WTC11 (cell line): ENCODE measurements around the gene PTGER2. TPM values are rescaled to one million over a fixed set of nuclear protein-coding genes. Genes with fewer than 3 reads are reported as not detected.

Experiments used
- ATAC-seq: fragments of 200-7000 bp; cut with Tn5 transposase; 2 replicates; pipeline ENCODE4 v1.10.0; 2021; ENCODE audit warnings: mild to moderate bottlenecking, moderate library complexity
- CTCF ChIA-PET: fragments of 300-600 bp; sonication (Branson Sonifier 250); formaldehyde crosslinking; loops from one replicate; lab custom pipeline; 2021; ENCODE audit warnings: antibody characterized with exemption; lab: Charles Lee
- POLR2A ChIA-PET: fragments of 350-600 bp; sonication (Branson Sonifier 250); formaldehyde crosslinking; loops from one replicate; lab custom pipeline; 2021; ENCODE audit warnings: antibody characterized with exemption; lab: Charles Lee
- DNase-seq: peaks from one replicate; pipeline ENCODE4 v3.0.0; 2021; ENCODE audit warnings: low spot score
- H3K27ac Mint-ChIP-seq: 2 replicates; pipeline ENCODE4 v1.8.0; 2021; ENCODE audit warnings: mixed read lengths
- H3K27me3 Mint-ChIP-seq: 2 replicates; pipeline ENCODE4 v1.8.0; 2021; ENCODE audit warnings: low read depth, mild to moderate bottlenecking, moderate library complexity, mixed read lengths
- H3K36me3 Mint-ChIP-seq: 2 replicates; pipeline ENCODE4 v1.8.0; 2021; ENCODE audit warnings: mixed read lengths
- H3K4me1 Mint-ChIP-seq: 2 replicates; pipeline ENCODE4 v1.8.0; 2022; ENCODE audit warnings: mixed read lengths
- H3K4me3 Mint-ChIP-seq: 2 replicates; pipeline ENCODE4 v1.8.0; 2021; ENCODE audit warnings: mild to moderate bottlenecking, moderate library complexity, mixed read lengths
- H3K9me3 Mint-ChIP-seq: 2 replicates; pipeline ENCODE4 v1.8.0; 2021; ENCODE audit warnings: mixed read lengths
- JAZF1 ChIP-seq: fragments of 250-450 bp; sonication (Bioruptor Pico); IDR thresholded peaks from 2 replicates; pipeline ENCODE4 v1.9.0; 2021; ENCODE audit warnings: moderate library complexity, mild to moderate bottlenecking, inconsistent platforms
- NFE2L1 ChIP-seq: sonication (generic); formaldehyde crosslinking; IDR thresholded peaks from 2 replicates; pipeline ENCODE4 v1.8.1; 2023; ENCODE audit warnings: missing genetic modification reagents
- NR3C1 ChIP-seq: sonication (generic); formaldehyde crosslinking; conservative IDR thresholded peaks from 2 replicates; pipeline ENCODE4 v1.8.1; 2023; ENCODE audit warnings: low read depth, mild to moderate bottlenecking, missing genetic modification reagents
- SMAD3 ChIP-seq: sonication (generic); formaldehyde crosslinking; IDR thresholded peaks from 2 replicates; pipeline ENCODE4 v1.8.0; 2022; ENCODE audit warnings: missing genetic modification reagents, mild to moderate bottlenecking, borderline replicate concordance
- SP1 ChIP-seq: sonication (generic); formaldehyde crosslinking; conservative IDR thresholded peaks from 2 replicates; pipeline ENCODE4 v1.8.1; 2022; ENCODE audit warnings: missing genetic modification reagents
- ZNF219 ChIP-seq: sonication (generic); formaldehyde crosslinking; IDR thresholded peaks from 2 replicates; pipeline ENCODE4 v1.8.0; 2023; ENCODE audit warnings: missing genetic modification reagents, mild to moderate bottlenecking, borderline replicate concordance
- ZNF232 ChIP-seq: sonication (generic); formaldehyde crosslinking; IDR thresholded peaks from 2 replicates; pipeline ENCODE4 v1.8.0; 2022; ENCODE audit warnings: mild to moderate bottlenecking, missing genetic modification reagents
- ZNF317 ChIP-seq: sonication (generic); formaldehyde crosslinking; IDR thresholded peaks from 2 replicates; pipeline ENCODE4 v1.8.1; 2023; ENCODE audit warnings: low read depth, mild to moderate bottlenecking, moderate library complexity, missing genetic modification reagents, borderline replicate concordance
- ZNF671 ChIP-seq: fragments of 250-450 bp; sonication (Bioruptor Pico); IDR thresholded peaks from 2 replicates; pipeline ENCODE4 v1.8.0; 2021; ENCODE audit warnings: mild to moderate bottlenecking
- total RNA-seq: library from RNA; stranded (reverse); gene quantifications from 3 replicates; pipeline ENCODE4 v1.2.3, GENCODE V29; 2021
- TF ChIP-seq, protein P1 (sequence below): sonication (generic); formaldehyde crosslinking; IDR thresholded peaks from 2 replicates; pipeline ENCODE4 v1.8.1; 2022; ENCODE audit warnings: low read depth, mild to moderate bottlenecking, moderate library complexity, missing genetic modification reagents, borderline replicate concordance
- TF ChIP-seq, protein P2 (sequence below): fragments of 250-450 bp; sonication (Bioruptor Pico); IDR thresholded peaks from 2 replicates; pipeline ENCODE4 v1.9.0; 2021; ENCODE audit warnings: mild to moderate bottlenecking
- TF ChIP-seq, protein P3 (sequence below): sonication (generic); formaldehyde crosslinking; IDR thresholded peaks from 2 replicates; pipeline ENCODE4 v1.8.1; 2022; ENCODE audit warnings: missing genetic modification reagents, borderline replicate concordance
- TF ChIP-seq, protein P4 (sequence below): sonication (generic); formaldehyde crosslinking; IDR thresholded peaks from 2 replicates; pipeline ENCODE4 v1.8.1; 2023; ENCODE audit warnings: mild to moderate bottlenecking, missing genetic modification reagents, moderate library complexity
- TF ChIP-seq, protein P5 (sequence below): sonication (generic); formaldehyde crosslinking; IDR thresholded peaks from 2 replicates; pipeline ENCODE4 v1.8.0; 2023; ENCODE audit warnings: mild to moderate bottlenecking, missing genetic modification reagents
- TF ChIP-seq, protein P6 (sequence below): fragments of 250-450 bp; sonication (Bioruptor Pico); IDR thresholded peaks from 2 replicates; pipeline ENCODE4 v1.8.0; 2021; ENCODE audit warnings: mild to moderate bottlenecking
- TF ChIP-seq, protein P7 (sequence below): sonication (generic); formaldehyde crosslinking; IDR thresholded peaks from 2 replicates; pipeline ENCODE4 v1.8.1; 2023; ENCODE audit warnings: mild to moderate bottlenecking, moderate library complexity, missing genetic modification reagents
- TF ChIP-seq, protein P8 (sequence below): sonication (generic); formaldehyde crosslinking; IDR thresholded peaks from 2 replicates; pipeline ENCODE4 v1.8.1; 2023; ENCODE audit warnings: mild to moderate bottlenecking, missing genetic modification reagents, borderline replicate concordance

PTGER2 gene
- total RNA-seq, 1 experiment from 2014 or later = 0.92 TPM

DNA sequence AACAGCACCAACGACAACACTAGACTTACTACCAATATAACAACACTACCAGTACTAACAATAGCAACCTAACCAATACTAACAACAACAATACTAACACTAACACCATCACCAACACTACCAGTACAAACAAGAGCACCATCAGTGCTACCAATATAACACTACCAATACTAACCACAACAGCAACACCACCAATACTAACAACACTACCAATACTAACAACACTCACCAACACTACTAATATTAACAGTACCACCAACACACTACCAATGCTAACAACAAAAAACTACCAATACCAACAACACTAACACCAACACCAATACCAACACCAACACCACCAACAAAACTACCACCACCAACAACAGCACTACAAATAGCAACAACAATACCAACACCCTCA, 25.1 kb downstream of the PTGER2 start:
- Mint-ChIP-seq H3K4me1 (peaks cover 7% of the 10 kb centered on the region), H3K4me3 (no peak overlapping the region), H3K27me3 (no peaks in the 10 kb centered on the region), H3K36me3 (no peaks in the 10 kb centered on the region), H3K9me3 (peaks cover 3% of the 10 kb centered on the region), H3K27ac (no peak overlapping the region)
- DNase-seq = no peak
- ATAC-seq = no peak
- POLR2A ChIA-PET = no interaction called here
- TF ChIP-seq, protein P1, sequence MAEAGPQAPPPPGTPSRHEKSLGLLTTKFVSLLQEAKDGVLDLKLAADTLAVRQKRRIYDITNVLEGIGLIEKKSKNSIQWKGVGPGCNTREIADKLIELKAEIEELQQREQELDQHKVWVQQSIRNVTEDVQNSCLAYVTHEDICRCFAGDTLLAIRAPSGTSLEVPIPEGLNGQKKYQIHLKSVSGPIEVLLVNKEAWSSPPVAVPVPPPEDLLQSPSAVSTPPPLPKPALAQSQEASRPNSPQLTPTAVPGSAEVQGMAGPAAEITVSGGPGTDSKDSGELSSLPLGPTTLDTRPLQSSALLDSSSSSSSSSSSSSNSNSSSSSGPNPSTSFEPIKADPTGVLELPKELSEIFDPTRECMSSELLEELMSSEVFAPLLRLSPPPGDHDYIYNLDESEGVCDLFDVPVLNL (CRISPR knock-in tag) = no peak
- TF ChIP-seq ZNF232 (CRISPR knock-in tag) (no peak), SMAD3 (CRISPR knock-in tag) (no peak)
- CTCF ChIA-PET = no interaction called here

DNA sequence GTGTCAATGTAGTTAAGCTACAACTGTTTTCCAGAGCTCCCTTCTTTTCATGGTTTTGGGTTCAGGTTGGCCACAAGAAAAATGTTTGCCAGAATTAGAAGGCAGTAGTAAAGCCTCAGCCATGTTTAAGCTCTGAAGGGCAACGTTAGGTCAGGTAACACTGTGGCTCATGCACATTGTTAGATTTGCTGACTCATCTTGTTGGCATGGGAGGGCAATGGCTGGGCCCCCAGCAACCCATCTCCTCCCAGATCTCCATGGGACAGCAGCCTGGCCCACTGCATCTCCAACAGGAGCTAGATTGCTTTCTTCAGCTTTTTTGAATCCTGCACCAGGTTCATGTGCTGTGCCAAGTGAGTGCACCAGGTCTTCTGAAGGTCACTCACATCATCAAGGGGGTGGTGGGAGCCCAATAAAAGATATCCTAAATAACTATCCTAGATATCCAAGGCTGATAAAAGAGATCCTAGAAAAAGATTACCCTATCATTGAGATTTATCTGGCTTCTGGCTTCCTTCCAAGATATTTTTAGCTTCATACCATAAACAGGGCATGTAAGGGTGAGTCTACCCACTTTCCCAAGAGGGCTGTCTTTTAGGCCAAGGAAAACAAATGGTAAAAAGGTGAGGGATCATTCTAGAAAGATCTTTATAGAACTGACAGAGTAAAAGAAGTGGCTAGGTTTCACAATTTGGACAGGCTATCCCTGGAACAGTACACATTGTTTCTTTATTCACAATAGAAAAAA, 28.9 kb downstream of the PTGER2 start:
- ATAC-seq (no peak), DNase-seq (no peak)
- ChIA-PET CTCF (no interaction called here), POLR2A (no interaction called here)
- Mint-ChIP-seq H3K27me3 (no peaks in the 10 kb centered on the region), H3K4me1 (peaks cover 5% of the 10 kb centered on the region), H3K27ac (no peak overlapping the region), H3K4me3 (no peak overlapping the region), H3K9me3 (peaks cover 18% of the 10 kb centered on the region), H3K36me3 (no peaks in the 10 kb centered on the region)
- no peak for TF ChIP-seq NR3C1 (CRISPR knock-in tag)
- TF ChIP-seq, protein P2, sequence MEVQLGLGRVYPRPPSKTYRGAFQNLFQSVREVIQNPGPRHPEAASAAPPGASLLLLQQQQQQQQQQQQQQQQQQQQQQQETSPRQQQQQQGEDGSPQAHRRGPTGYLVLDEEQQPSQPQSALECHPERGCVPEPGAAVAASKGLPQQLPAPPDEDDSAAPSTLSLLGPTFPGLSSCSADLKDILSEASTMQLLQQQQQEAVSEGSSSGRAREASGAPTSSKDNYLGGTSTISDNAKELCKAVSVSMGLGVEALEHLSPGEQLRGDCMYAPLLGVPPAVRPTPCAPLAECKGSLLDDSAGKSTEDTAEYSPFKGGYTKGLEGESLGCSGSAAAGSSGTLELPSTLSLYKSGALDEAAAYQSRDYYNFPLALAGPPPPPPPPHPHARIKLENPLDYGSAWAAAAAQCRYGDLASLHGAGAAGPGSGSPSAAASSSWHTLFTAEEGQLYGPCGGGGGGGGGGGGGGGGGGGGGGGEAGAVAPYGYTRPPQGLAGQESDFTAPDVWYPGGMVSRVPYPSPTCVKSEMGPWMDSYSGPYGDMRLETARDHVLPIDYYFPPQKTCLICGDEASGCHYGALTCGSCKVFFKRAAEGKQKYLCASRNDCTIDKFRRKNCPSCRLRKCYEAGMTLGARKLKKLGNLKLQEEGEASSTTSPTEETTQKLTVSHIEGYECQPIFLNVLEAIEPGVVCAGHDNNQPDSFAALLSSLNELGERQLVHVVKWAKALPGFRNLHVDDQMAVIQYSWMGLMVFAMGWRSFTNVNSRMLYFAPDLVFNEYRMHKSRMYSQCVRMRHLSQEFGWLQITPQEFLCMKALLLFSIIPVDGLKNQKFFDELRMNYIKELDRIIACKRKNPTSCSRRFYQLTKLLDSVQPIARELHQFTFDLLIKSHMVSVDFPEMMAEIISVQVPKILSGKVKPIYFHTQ (CRISPR knock-in tag) = no peak
- no peak for TF ChIP-seq NFE2L1
- TF ChIP-seq SP1 (CRISPR knock-in tag) = no peak
- TF ChIP-seq, protein P3, sequence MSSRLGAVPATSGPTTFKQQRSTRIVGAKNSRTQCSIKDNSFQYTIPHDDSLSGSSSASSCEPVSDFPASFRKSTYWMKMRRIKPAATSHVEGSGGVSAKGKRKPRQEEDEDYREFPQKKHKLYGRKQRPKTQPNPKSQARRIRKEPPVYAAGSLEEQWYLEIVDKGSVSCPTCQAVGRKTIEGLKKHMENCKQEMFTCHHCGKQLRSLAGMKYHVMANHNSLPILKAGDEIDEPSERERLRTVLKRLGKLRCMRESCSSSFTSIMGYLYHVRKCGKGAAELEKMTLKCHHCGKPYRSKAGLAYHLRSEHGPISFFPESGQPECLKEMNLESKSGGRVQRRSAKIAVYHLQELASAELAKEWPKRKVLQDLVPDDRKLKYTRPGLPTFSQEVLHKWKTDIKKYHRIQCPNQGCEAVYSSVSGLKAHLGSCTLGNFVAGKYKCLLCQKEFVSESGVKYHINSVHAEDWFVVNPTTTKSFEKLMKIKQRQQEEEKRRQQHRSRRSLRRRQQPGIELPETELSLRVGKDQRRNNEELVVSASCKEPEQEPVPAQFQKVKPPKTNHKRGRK (CRISPR knock-in tag) = no peak
- TF ChIP-seq, protein P4, sequence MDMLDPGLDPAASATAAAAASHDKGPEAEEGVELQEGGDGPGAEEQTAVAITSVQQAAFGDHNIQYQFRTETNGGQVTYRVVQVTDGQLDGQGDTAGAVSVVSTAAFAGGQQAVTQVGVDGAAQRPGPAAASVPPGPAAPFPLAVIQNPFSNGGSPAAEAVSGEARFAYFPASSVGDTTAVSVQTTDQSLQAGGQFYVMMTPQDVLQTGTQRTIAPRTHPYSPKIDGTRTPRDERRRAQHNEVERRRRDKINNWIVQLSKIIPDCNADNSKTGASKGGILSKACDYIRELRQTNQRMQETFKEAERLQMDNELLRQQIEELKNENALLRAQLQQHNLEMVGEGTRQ = no peak
- no peak for TF ChIP-seq JAZF1 (CRISPR knock-in tag)
- TF ChIP-seq, protein P5, sequence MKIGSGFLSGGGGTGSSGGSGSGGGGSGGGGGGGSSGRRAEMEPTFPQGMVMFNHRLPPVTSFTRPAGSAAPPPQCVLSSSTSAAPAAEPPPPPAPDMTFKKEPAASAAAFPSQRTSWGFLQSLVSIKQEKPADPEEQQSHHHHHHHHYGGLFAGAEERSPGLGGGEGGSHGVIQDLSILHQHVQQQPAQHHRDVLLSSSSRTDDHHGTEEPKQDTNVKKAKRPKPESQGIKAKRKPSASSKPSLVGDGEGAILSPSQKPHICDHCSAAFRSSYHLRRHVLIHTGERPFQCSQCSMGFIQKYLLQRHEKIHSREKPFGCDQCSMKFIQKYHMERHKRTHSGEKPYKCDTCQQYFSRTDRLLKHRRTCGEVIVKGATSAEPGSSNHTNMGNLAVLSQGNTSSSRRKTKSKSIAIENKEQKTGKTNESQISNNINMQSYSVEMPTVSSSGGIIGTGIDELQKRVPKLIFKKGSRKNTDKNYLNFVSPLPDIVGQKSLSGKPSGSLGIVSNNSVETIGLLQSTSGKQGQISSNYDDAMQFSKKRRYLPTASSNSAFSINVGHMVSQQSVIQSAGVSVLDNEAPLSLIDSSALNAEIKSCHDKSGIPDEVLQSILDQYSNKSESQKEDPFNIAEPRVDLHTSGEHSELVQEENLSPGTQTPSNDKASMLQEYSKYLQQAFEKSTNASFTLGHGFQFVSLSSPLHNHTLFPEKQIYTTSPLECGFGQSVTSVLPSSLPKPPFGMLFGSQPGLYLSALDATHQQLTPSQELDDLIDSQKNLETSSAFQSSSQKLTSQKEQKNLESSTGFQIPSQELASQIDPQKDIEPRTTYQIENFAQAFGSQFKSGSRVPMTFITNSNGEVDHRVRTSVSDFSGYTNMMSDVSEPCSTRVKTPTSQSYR (CRISPR knock-in tag) = no peak
- no peak for TF ChIP-seq ZNF219
- TF ChIP-seq, protein P6, sequence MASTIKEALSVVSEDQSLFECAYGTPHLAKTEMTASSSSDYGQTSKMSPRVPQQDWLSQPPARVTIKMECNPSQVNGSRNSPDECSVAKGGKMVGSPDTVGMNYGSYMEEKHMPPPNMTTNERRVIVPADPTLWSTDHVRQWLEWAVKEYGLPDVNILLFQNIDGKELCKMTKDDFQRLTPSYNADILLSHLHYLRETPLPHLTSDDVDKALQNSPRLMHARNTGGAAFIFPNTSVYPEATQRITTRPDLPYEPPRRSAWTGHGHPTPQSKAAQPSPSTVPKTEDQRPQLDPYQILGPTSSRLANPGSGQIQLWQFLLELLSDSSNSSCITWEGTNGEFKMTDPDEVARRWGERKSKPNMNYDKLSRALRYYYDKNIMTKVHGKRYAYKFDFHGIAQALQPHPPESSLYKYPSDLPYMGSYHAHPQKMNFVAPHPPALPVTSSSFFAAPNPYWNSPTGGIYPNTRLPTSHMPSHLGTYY = no peak
- TF ChIP-seq, protein P7, sequence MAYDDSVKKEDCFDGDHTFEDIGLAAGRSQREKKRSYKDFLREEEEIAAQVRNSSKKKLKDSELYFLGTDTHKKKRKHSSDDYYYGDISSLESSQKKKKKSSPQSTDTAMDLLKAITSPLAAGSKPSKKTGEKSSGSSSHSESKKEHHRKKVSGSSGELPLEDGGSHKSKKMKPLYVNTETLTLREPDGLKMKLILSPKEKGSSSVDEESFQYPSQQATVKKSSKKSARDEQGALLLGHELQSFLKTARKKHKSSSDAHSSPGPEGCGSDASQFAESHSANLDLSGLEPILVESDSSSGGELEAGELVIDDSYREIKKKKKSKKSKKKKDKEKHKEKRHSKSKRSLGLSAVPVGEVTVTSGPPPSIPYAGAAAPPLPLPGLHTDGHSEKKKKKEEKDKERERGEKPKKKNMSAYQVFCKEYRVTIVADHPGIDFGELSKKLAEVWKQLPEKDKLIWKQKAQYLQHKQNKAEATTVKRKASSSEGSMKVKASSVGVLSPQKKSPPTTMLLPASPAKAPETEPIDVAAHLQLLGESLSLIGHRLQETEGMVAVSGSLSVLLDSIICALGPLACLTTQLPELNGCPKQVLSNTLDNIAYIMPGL (CRISPR knock-in tag) = no peak
- TF ChIP-seq ZNF317 = no peak
- TF ChIP-seq ZNF671 = no peak
- TF ChIP-seq, protein P8, sequence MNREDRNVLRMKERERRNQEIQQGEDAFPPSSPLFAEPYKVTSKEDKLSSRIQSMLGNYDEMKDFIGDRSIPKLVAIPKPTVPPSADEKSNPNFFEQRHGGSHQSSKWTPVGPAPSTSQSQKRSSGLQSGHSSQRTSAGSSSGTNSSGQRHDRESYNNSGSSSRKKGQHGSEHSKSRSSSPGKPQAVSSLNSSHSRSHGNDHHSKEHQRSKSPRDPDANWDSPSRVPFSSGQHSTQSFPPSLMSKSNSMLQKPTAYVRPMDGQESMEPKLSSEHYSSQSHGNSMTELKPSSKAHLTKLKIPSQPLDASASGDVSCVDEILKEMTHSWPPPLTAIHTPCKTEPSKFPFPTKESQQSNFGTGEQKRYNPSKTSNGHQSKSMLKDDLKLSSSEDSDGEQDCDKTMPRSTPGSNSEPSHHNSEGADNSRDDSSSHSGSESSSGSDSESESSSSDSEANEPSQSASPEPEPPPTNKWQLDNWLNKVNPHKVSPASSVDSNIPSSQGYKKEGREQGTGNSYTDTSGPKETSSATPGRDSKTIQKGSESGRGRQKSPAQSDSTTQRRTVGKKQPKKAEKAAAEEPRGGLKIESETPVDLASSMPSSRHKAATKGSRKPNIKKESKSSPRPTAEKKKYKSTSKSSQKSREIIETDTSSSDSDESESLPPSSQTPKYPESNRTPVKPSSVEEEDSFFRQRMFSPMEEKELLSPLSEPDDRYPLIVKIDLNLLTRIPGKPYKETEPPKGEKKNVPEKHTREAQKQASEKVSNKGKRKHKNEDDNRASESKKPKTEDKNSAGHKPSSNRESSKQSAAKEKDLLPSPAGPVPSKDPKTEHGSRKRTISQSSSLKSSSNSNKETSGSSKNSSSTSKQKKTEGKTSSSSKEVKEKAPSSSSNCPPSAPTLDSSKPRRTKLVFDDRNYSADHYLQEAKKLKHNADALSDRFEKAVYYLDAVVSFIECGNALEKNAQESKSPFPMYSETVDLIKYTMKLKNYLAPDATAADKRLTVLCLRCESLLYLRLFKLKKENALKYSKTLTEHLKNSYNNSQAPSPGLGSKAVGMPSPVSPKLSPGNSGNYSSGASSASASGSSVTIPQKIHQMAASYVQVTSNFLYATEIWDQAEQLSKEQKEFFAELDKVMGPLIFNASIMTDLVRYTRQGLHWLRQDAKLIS (CRISPR knock-in tag) = no peak
